WERI-Rb-1 (cell line): ENCODE results near the gene PRR20G.

Source experiments
- DNase-seq: peaks from one replicate; pipeline ENCODE4 v3.0.0-alpha.2; 2020
- H3K27ac ChIP-seq: fragments of 250-450 bp; sonication (Bioruptor Pico); 2 replicates; pipeline ENCODE4 v1.5.1; 2020; ENCODE audit warnings: mild to moderate bottlenecking, moderate library complexity
- H3K27me3 ChIP-seq: fragments of 250-450 bp; sonication (Bioruptor Pico); 2 replicates; pipeline ENCODE4 v1.5.1; 2021; ENCODE audit warnings: mild to moderate bottlenecking, low read depth, moderate library complexity; ENCODE audit not compliant: insufficient read depth, severe bottlenecking
- H3K36me3 ChIP-seq: fragments of 250-450 bp; sonication (Bioruptor Pico); 2 replicates; pipeline ENCODE4 v1.5.1; 2020; ENCODE audit warnings: mild to moderate bottlenecking, moderate library complexity
- H3K4me3 ChIP-seq: 2 replicates; pipeline ENCODE4 v1.5.1; 2011; ENCODE audit warnings: low read depth, mild to moderate bottlenecking, control low read depth, low read length
- H3K9me3 ChIP-seq: fragments of 250-450 bp; sonication (Bioruptor Pico); 2 replicates; pipeline ENCODE4 v1.5.1; 2021; ENCODE audit warnings: mild to moderate bottlenecking, moderate library complexity; ENCODE audit not compliant: severe bottlenecking
- TF ChIP-seq, protein P1 (sequence below): IDR thresholded peaks from 2 replicates; pipeline ENCODE4 v1.5.1; 2011; ENCODE audit warnings: low read depth, mild to moderate bottlenecking, control low read depth, inconsistent platforms, low read length

The PRR20G gene

GRCh38 chr3:127287840-127288239, at the start of gene PRR20G:
Gene PRR20G, minus strand, starts transcription at chr3:127288046. Its CDS starts 681 bp downstream, at chr3:127287365.
- no peak within 1 kb of the TSS for H3K27ac ChIP-seq
- no peaks in the 10 kb centered on the region for H3K27me3 ChIP-seq
- DNase-seq = no peak
- no peaks in the 10 kb centered on the region for H3K36me3 ChIP-seq
- TF ChIP-seq, protein P1, sequence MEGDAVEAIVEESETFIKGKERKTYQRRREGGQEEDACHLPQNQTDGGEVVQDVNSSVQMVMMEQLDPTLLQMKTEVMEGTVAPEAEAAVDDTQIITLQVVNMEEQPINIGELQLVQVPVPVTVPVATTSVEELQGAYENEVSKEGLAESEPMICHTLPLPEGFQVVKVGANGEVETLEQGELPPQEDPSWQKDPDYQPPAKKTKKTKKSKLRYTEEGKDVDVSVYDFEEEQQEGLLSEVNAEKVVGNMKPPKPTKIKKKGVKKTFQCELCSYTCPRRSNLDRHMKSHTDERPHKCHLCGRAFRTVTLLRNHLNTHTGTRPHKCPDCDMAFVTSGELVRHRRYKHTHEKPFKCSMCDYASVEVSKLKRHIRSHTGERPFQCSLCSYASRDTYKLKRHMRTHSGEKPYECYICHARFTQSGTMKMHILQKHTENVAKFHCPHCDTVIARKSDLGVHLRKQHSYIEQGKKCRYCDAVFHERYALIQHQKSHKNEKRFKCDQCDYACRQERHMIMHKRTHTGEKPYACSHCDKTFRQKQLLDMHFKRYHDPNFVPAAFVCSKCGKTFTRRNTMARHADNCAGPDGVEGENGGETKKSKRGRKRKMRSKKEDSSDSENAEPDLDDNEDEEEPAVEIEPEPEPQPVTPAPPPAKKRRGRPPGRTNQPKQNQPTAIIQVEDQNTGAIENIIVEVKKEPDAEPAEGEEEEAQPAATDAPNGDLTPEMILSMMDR = no peak
- no peaks in the 10 kb centered on the region for H3K9me3 ChIP-seq
- H3K4me3 ChIP-seq = no peak within 1 kb of the TSS

- Histone ChIP-seq H3K27me3 (no peaks in the 10 kb centered on the region), H3K36me3 (no peaks in the 10 kb centered on the region), H3K27ac (no peak overlapping the region), H3K9me3 (peaks cover 2% of the 10 kb centered on the region), H3K4me3 (no peak overlapping the region)
- TF ChIP-seq, protein P1 = no peak
- no peak for DNase-seq
These were observed 49.2 kb upstream of the PRR20G start for GRCh38 chr3:127337001-127337400.

DNA sequence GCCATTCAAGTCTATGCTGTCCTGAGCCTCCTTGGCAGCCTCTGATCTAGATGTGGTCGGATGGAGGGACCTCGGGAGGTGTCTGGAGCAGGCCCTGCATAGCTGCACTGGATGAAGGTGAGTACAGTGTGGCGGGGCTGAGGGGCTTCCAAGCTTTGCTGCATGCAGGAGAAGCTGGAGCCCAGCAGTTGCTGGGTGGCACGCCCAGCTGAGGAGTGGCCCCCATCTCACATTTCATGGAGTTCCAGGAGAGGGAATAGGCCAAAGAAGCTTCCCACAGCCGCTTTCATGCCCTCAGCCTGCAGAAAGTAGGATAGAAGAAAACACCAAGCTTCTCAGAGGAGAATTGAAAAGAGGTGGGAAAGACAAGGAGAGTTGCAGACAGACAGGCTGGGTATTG, 48.3 kb upstream of the PRR20G start:
- Histone ChIP-seq H3K36me3 (no peaks in the 10 kb centered on the region), H3K27ac (no peak overlapping the region), H3K4me3 (no peak overlapping the region), H3K9me3 (peaks cover 2% of the 10 kb centered on the region), H3K27me3 (no peaks in the 10 kb centered on the region)
- DNase-seq = no peak
- TF ChIP-seq, protein P1 = no peak

DNA sequence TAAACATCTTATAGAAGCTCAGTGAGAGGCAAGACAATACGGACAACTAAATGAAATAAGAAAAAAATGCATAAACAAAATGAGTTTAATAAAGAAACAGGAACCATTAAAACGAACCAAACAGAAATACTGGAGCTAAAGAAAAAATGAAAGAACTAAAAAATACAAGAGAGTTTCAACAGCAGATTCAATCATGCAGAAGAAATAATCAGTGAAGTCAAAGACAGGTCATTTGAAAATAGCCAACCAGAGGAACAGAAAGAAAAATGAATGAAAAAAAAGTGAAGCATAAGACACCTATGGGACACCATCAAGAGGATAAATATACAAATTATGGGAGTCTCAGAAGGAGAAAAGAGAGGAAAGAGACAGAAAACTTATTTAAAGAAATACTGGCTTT, 42.5 kb upstream of the PRR20G start:
- TF ChIP-seq, protein P1 = no peak
- H3K9me3 ChIP-seq = peaks cover 11% of the 10 kb centered on the region

GRCh38 chr3:127329631-127330285, 41.9 kb upstream of the PRR20G start:
- Histone ChIP-seq H3K4me3 (no peak overlapping the region), H3K27ac (no peak overlapping the region), H3K27me3 (no peaks in the 10 kb centered on the region), H3K36me3 (no peaks in the 10 kb centered on the region), H3K9me3 (peaks cover 10% of the 10 kb centered on the region)
- DNase-seq = no peak
- TF ChIP-seq, protein P1 = no peak

More for the DNA sequence above, 42.5 kb upstream of the PRR20G start:
- DNase-seq = no peak
- Histone ChIP-seq H3K36me3 (no peaks in the 10 kb centered on the region), H3K4me3 (no peak overlapping the region), H3K27ac (no peak overlapping the region), H3K27me3 (no peaks in the 10 kb centered on the region)

- TF ChIP-seq, protein P1 = no peak
- Histone ChIP-seq H3K4me3 (no peak overlapping the region), H3K9me3 (peaks cover 10% of the 10 kb centered on the region), H3K27ac (no peak overlapping the region), H3K27me3 (no peaks in the 10 kb centered on the region), H3K36me3 (no peaks in the 10 kb centered on the region)
- no peak for DNase-seq
These were observed 40.6 kb upstream of the PRR20G start for GRCh38 chr3:127328421-127328820.
